HepG2 (cell line): ENCODE measurements around the gene CDC20. TPM values are rescaled to one million over a fixed set of nuclear protein-coding genes. Genes with fewer than 3 reads are reported as not detected.

Source experiments
- CCDC6 ChIP-seq: sonication (generic); formaldehyde crosslinking; IDR thresholded peaks from 2 replicates; pipeline ENCODE4 v1.8.1; 2022; ENCODE audit warnings: mild to moderate bottlenecking, missing genetic modification reagents, moderate library complexity
- CHD2 ChIP-seq: IDR thresholded peaks from 2 replicates; pipeline ENCODE4 v1.6.1; 2011; ENCODE audit warnings: low read depth, low read length, improper control_type of control experiment
- ELF1 ChIP-seq: sonication (generic); formaldehyde crosslinking; IDR thresholded peaks from 2 replicates; pipeline ENCODE4 v1.4.0; 2020; ENCODE audit warnings: missing genetic modification reagents
- GABPB1 ChIP-seq: IDR thresholded peaks from 2 replicates; pipeline ENCODE4 v1.6.1; 2016; ENCODE audit warnings: mild to moderate bottlenecking, missing genetic modification reagents, moderate library complexity, missing compliant biosample characterization
- HMGXB4 ChIP-seq, 2 experiments: sonication (generic) in 1 of 2; formaldehyde crosslinking in 1 of 2; IDR thresholded peaks; 2 replicates each; pipeline versions ENCODE4 v1.4.0 to v1.6.1; 2018 to 2020; ENCODE audit warnings: missing genetic modification reagents in 2 of 2, borderline replicate concordance in 1 of 2, low read depth in 1 of 2, mild to moderate bottlenecking in 1 of 2, missing biosample characterization in 1 of 2
- HNRNPL ChIP-seq: fragments of 200-400 bp; formaldehyde crosslinking; IDR thresholded peaks from 2 replicates; pipeline ENCODE4 v1.6.1; 2017; ENCODE audit warnings: mild to moderate bottlenecking, low read depth, low read length
- ISX ChIP-seq: sonication (generic); formaldehyde crosslinking; conservative IDR thresholded peaks from 2 replicates; pipeline ENCODE4 v1.5.0; 2020; ENCODE audit warnings: missing genetic modification reagents
- KMT2B ChIP-seq: IDR thresholded peaks from 2 replicates; pipeline ENCODE4 v1.6.1; 2016; ENCODE audit warnings: missing genetic modification reagents, missing compliant biosample characterization
- POLR2AphosphoS2 ChIP-seq: IDR thresholded peaks from 2 replicates; pipeline ENCODE4 v1.6.1; 2011; ENCODE audit warnings: low read depth, low read length, improper control_type of control experiment
- POLR2G ChIP-seq: fragments of 200-400 bp; formaldehyde crosslinking; IDR thresholded peaks from 2 replicates; pipeline ENCODE4 v1.6.1; 2018; ENCODE audit warnings: mild to moderate bottlenecking, low read depth, low read length, moderate library complexity
- SMYD3 ChIP-seq: sonication (generic); formaldehyde crosslinking; IDR thresholded peaks from 2 replicates; pipeline ENCODE4 v1.8.1; 2023; ENCODE audit warnings: mild to moderate bottlenecking, missing genetic modification reagents
- SNAPC2 ChIP-seq: sonication (generic); formaldehyde crosslinking; IDR thresholded peaks from 2 replicates; pipeline ENCODE4 v1.8.1; 2022; ENCODE audit warnings: mild to moderate bottlenecking, missing genetic modification reagents
- SRSF9 ChIP-seq: fragments of 200-400 bp; formaldehyde crosslinking; IDR thresholded peaks from 2 replicates; pipeline ENCODE4 v1.6.1; 2018; ENCODE audit warnings: borderline replicate concordance, mild to moderate bottlenecking, low read depth, low read length; ENCODE audit not compliant: insufficient read depth, poor library complexity, severe bottlenecking
- TCF7L2 ChIP-seq: IDR thresholded peaks from 2 replicates; pipeline ENCODE4 v1.6.1; 2011; ENCODE audit warnings: mild to moderate bottlenecking, low read depth, low read length, moderate library complexity
- ZC3H13 ChIP-seq: sonication (generic); formaldehyde crosslinking; IDR thresholded peaks from 2 replicates; pipeline ENCODE4 v1.8.1; 2023; ENCODE audit warnings: mild to moderate bottlenecking, missing genetic modification reagents, moderate library complexity
- ZNF20 ChIP-seq: sonication (generic); formaldehyde crosslinking; IDR thresholded peaks from 2 replicates; pipeline ENCODE4 v1.4.0; 2020; ENCODE audit warnings: mild to moderate bottlenecking, moderate library complexity, missing genetic modification reagents
- ZNF343 ChIP-seq: sonication (generic); formaldehyde crosslinking; IDR thresholded peaks from 2 replicates; pipeline ENCODE4 v1.4.0; 2020; ENCODE audit warnings: mild to moderate bottlenecking, missing genetic modification reagents
- ZNF546 ChIP-seq: sonication (generic); formaldehyde crosslinking; conservative IDR thresholded peaks from 2 replicates; pipeline ENCODE4 v1.8.1; 2023; ENCODE audit warnings: mild to moderate bottlenecking, missing genetic modification reagents
- ZNF740 ChIP-seq: sonication (generic); formaldehyde crosslinking; IDR thresholded peaks from 2 replicates; pipeline ENCODE4 v1.4.0; 2020; ENCODE audit warnings: missing genetic modification reagents
- ZNF749 ChIP-seq: sonication (generic); formaldehyde crosslinking; IDR thresholded peaks from 2 replicates; pipeline ENCODE4 v1.8.0; 2022; ENCODE audit warnings: mild to moderate bottlenecking, missing genetic modification reagents, moderate library complexity, borderline replicate concordance
- ZNF839 ChIP-seq: sonication (generic); formaldehyde crosslinking; IDR thresholded peaks from 2 replicates; pipeline ENCODE4 v1.4.0; 2020; ENCODE audit warnings: missing genetic modification reagents, mild to moderate bottlenecking, borderline replicate concordance
- ZNF841 ChIP-seq: sonication (generic); formaldehyde crosslinking; IDR thresholded peaks from 2 replicates; pipeline ENCODE4 v1.8.1; 2023; ENCODE audit warnings: missing genetic modification reagents, borderline replicate concordance
- ZNF878 ChIP-seq: sonication (generic); formaldehyde crosslinking; IDR thresholded peaks from 2 replicates; pipeline ENCODE4 v1.8.1; 2023; ENCODE audit warnings: mild to moderate bottlenecking, missing genetic modification reagents, moderate library complexity
- ZSCAN29 ChIP-seq: sonication (generic); formaldehyde crosslinking; conservative IDR thresholded peaks from 2 replicates; pipeline ENCODE4 v1.4.0; 2020; ENCODE audit warnings: mild to moderate bottlenecking, missing genetic modification reagents
- polyA plus RNA-seq, 8 experiments: library from polyadenylated mRNA; depleted of rRNA in 3 of 8; stranded (reverse) in 7 of 8; unstranded in 1 of 8; fragments of >200 nt; fragmentation: Illumina TruSeq in 4 of 8; extraction: Trizol in 4 of 8; gene quantifications; 2 replicates each; pipeline versions ENCODE4 v1.2.1 to v1.2.3, GENCODE V29; 2011 to 2016; ENCODE audit warnings: low read depth in 4 of 8, missing spikeins in 1 of 8, mixed read lengths in 1 of 8; ENCODE audit not compliant: insufficient read depth in 1 of 8
- total RNA-seq, 5 experiments: library from RNA; depleted of rRNA; stranded (reverse); fragments of >200 nt; fragmentation: Illumina TruSeq; extraction: Trizol; gene quantifications; 2 replicates each; pipeline ENCODE4 v1.2.3, GENCODE V29; 2016; ENCODE audit warnings: low read depth in 1 of 5
- TF ChIP-seq, protein P1 (sequence below), 2 experiments: sonication (generic) in 1 of 2; formaldehyde crosslinking in 1 of 2; IDR thresholded peaks; 2 replicates each; pipeline versions ENCODE4 v1.5.1 to v1.6.1; 2011 to 2020; ENCODE audit warnings: borderline replicate concordance in 1 of 2, low read depth in 1 of 2, low read length in 1 of 2, mild to moderate bottlenecking in 1 of 2, missing genetic modification reagents in 1 of 2, moderate library complexity in 1 of 2

The CDC20 gene
- total and polyA plus RNA-seq, 2 of the 13 experiments (the other 11 are each of a cell fraction or from before 2014, with no cell fraction given) = 57.9 to 90.0 TPM

- TF ChIP-seq ZNF841 (peak; percentile 82; the same call in 1 of the 2 replicates), ZNF546 (0 out of 2 replicates have a peak, but pooled peaks have one; percentile 50), CCDC6 (CRISPR knock-in tag) (peak; percentile 99), ZNF20 (CRISPR knock-in tag) (no peak), SNAPC2 (CRISPR knock-in tag) (peak; percentile 92), ISX (0 out of 2 replicates have a peak, but pooled peaks have one; percentile 24), ZC3H13 (CRISPR knock-in tag) (peak; percentile 93; the same call in 1 of the 2 replicates), POLR2G (peak; percentile 77), ZNF740 (CRISPR knock-in tag) (no peak), HMGXB4 (CRISPR knock-in tag; IDR thresholded peaks at IDR 0.05; ENCODE audit: borderline replicate concordance in 1 of 2, low read depth in 1 of 2) (peak in 1 of 2 experiments; percentile 14; a peak in 1 of 4 replicates), ZNF749 (CRISPR knock-in tag) (peak; percentile 84), HNRNPL (peak; percentile 49; the same call in 1 of the 2 replicates), TCF7L2 (no peak), ZNF343 (no peak), ZNF878 (CRISPR knock-in tag) (peak; percentile 99), SMYD3 (CRISPR knock-in tag) (peak; percentile 94; the same call in 1 of the 2 replicates), ZNF839 (0 out of 2 replicates have a peak, but pooled peaks have one; percentile 17), ZSCAN29 (no peak), GABPB1 (peak; percentile 95), ELF1 (peak; percentile 78), KMT2B (CRISPR knock-in tag) (0 out of 2 replicates have a peak, but pooled peaks have one; percentile 33), SRSF9 (no peak), POLR2AphosphoS2 (no peak), CHD2 (peak; percentile 98)
- TF ChIP-seq, protein P1, sequence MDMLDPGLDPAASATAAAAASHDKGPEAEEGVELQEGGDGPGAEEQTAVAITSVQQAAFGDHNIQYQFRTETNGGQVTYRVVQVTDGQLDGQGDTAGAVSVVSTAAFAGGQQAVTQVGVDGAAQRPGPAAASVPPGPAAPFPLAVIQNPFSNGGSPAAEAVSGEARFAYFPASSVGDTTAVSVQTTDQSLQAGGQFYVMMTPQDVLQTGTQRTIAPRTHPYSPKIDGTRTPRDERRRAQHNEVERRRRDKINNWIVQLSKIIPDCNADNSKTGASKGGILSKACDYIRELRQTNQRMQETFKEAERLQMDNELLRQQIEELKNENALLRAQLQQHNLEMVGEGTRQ (IDR thresholded peaks at IDR 0.05; ENCODE audit: low read depth, low read length) = no peak
- TF ChIP-seq, protein P1 (CRISPR knock-in tag; IDR thresholded peaks at IDR 0.05; ENCODE audit: borderline replicate concordance) = no peak
Observed at GRCh38 chr1:43358746-43359693, at the start of gene CDC20 (continued).
